Calu3 (cell line): Measurements from ENCODE around the gene FAM124A. TPM values are rescaled to one million over a fixed set of nuclear protein-coding genes. Genes with fewer than 3 reads are reported as not detected.

Experiments used
- BruUV-seq: library from RNA; stranded (reverse); fragments of 400-500 nt; replicated peaks from 2 replicates; lab custom pipeline; 2021; lab: Mats Ljungman, UMichigan
- CTCF ChIA-PET: fragments of 300-600 bp; sonication (Branson Sonifier 250); formaldehyde crosslinking; loops from one replicate; lab custom pipeline; 2022; ENCODE audit warnings: antibody characterized with exemption; lab: Charles Lee
- DNase-seq: peaks from one replicate; pipeline ENCODE4 v3.0.0; 2022
- H3K27ac Mint-ChIP-seq: one replicate; pipeline ENCODE4 v1.8.0; 2022; ENCODE audit warnings: mixed read lengths; ENCODE audit not compliant: unreplicated experiment
- H3K27me3 Mint-ChIP-seq: one replicate; pipeline ENCODE4 v1.8.0; 2022; ENCODE audit warnings: mixed read lengths; ENCODE audit not compliant: unreplicated experiment
- H3K36me3 Mint-ChIP-seq: one replicate; pipeline ENCODE4 v1.8.0; 2022; ENCODE audit warnings: mild to moderate bottlenecking, moderate library complexity, mixed read lengths; ENCODE audit not compliant: insufficient read depth, unreplicated experiment
- H3K4me1 Mint-ChIP-seq: one replicate; pipeline ENCODE4 v1.8.0; 2022; ENCODE audit warnings: mild to moderate bottlenecking, low read depth, mixed read lengths; ENCODE audit not compliant: unreplicated experiment
- H3K4me3 Mint-ChIP-seq: one replicate; pipeline ENCODE4 v1.8.0; 2022; ENCODE audit warnings: mild to moderate bottlenecking, low read depth, moderate library complexity, mixed read lengths; ENCODE audit not compliant: unreplicated experiment
- H3K9me3 Mint-ChIP-seq: one replicate; pipeline ENCODE4 v1.8.0; 2022; ENCODE audit warnings: low read depth, mixed read lengths; ENCODE audit not compliant: unreplicated experiment
- CTCF ChIP-seq: fragments of 200-600 bp; IDR thresholded peaks from one replicate; pipeline ENCODE4 v1.8.0; 2022; ENCODE audit warnings: antibody characterized with exemption; ENCODE audit not compliant: unreplicated experiment
- intact Hi-C: fragments of 100-400 bp; cut with micrococcal nuclease; formaldehyde crosslinking; loops from one replicate; pipeline ENCODE4 v1.10.0; 2022; ENCODE audit not compliant: unreplicated experiment
- total RNA-seq: library from RNA; stranded (reverse); gene quantifications from 2 replicates; pipeline ENCODE4 v1.2.3, GENCODE V29; 2022

FAM124A gene
- total RNA-seq, 1 experiment from 2014 or later = 0.12 TPM

DNA sequence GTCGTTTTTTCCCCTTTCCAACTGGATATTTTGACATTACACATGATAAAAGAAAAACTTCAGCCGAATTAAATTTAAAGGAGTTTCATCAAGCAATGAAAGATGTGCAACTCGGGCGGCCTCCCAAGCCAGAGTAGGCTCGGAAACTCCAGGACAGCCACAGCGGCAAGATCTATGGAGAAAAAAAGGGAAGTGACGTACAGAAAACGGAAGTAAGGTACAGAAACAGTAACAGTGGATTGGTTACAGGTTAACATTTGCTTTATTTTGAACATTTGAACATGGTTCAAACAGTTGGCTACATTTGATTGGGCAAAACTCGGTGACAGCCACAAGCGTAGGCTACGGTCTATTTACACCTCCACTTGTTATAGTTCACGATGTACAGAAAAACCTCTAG, 30.5 kb upstream of the FAM124A start:
- intact Hi-C loops = no loop called here
- Mint-ChIP-seq H3K9me3 (no peaks in the 10 kb centered on the region), H3K27me3 (peaks cover 45% of the 10 kb centered on the region), H3K4me1 (no peaks in the 10 kb centered on the region), H3K36me3 (no peaks in the 10 kb centered on the region), H3K4me3 (no peak overlapping the region), H3K27ac (no peak overlapping the region)
- no peak for TF ChIP-seq CTCF
- DNase-seq = no peak
- BruUV-seq = no TSS peak
- CTCF ChIA-PET = interaction anchor here (1.0 kb wide), 1 partner anchor 25 kb away, joined by 3 read pairs; no protein-coding TSS in a partner anchor

DNA sequence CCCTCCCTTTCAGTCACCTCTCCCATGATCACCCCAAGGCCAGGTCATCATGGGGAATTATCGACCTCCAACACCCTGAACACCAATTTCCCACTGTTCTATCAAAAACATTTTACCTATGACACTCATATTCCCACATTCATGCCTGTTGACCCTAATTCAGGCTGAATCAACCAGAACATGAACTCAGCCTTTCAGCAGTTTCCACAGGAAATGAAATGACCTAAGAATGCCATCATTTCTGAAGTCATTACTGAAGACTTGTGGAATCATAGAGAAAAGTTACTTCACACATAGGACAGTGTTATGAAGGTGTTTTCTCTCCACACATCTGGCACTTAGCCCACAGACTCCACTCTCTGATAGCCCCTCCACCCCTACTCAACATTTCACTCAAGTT, 29.9 kb upstream of the FAM124A start:
- CTCF ChIA-PET = no interaction called here
- BruUV-seq = no TSS peak

DNA sequence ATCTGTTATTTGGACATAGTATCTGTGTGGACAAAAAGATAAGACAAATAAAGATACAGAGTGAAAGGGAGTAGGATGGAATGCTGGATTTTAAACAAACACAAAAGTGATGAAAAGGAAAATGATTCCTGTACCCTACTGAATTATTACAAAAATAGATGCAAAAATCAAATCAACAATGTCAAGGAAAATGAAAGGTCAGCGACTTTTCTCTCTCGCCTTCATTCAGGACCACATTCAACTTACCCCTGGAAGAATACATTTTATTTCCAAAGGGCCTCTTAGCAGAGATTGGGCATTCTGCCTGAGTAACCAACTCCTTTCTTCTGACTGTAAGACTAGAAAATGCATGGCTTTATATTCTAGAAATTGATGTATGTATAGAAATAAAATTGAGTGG, 28.8 kb upstream of the FAM124A start:
- intact Hi-C loops = no loop called here
- no peak for TF ChIP-seq CTCF
- Mint-ChIP-seq H3K27ac (no peak overlapping the region), H3K36me3 (no peaks in the 10 kb centered on the region), H3K4me1 (no peaks in the 10 kb centered on the region), H3K9me3 (no peaks in the 10 kb centered on the region), H3K4me3 (no peak overlapping the region), H3K27me3 (peaks cover 48% of the 10 kb centered on the region)
- CTCF ChIA-PET = no interaction called here
- no TSS peak for BruUV-seq
- DNase-seq = no peak

More for the DNA sequence above, 29.9 kb upstream of the FAM124A start:
- no peak for DNase-seq
- H3K4me1 Mint-ChIP-seq = no peaks in the 10 kb centered on the region
- no peaks in the 10 kb centered on the region for H3K36me3 Mint-ChIP-seq
- TF ChIP-seq CTCF = no peak
- no peak overlapping the region for H3K27ac Mint-ChIP-seq
- H3K27me3 Mint-ChIP-seq = peaks cover 48% of the 10 kb centered on the region
- H3K4me3 Mint-ChIP-seq = no peak overlapping the region
- H3K9me3 Mint-ChIP-seq = no peaks in the 10 kb centered on the region
- intact Hi-C loops = no loop called here

DNA sequence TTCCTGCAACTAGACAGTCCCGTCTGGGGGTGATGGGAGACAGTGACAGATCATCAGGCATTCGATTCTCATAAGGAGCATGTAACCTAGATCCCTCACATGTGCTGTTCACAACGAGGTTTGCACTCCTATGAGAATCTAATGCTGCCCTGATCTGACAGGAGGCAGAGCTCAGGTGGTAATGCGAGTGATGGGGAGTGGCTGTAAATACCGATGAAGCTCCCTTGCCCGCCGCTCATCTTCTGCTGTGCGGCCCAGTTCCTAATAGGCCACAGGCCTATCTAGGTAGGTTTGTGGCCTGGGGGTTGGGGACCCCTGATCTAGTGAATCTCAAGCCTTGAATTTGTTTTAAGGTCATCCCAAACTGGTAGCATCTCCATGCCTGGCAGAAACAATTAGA, 27.3 kb upstream of the FAM124A start:
- no peak for TF ChIP-seq CTCF
- Mint-ChIP-seq H3K36me3 (no peaks in the 10 kb centered on the region), H3K9me3 (peaks cover 3% of the 10 kb centered on the region), H3K27me3 (peaks cover 48% of the 10 kb centered on the region), H3K4me1 (no peaks in the 10 kb centered on the region), H3K27ac (no peak overlapping the region), H3K4me3 (no peak overlapping the region)
- intact Hi-C loops = no loop called here
- DNase-seq = no peak
- BruUV-seq = no TSS peak
- CTCF ChIA-PET = no interaction called here
